Heart right ventricle (tissue), 16 donors: ENCODE results near the gene FAM120A. TPM values are rescaled to one million over a fixed set of nuclear protein-coding genes. Genes with fewer than 3 reads are reported as not detected.
"Not testable (repeated sequence)": the region's sequence is repeated elsewhere in the genome, so short reads cannot be mapped to it uniquely, and the experiment has no call there.

ENCODE experiments used
- ATAC-seq, 8 donors: fragments of 200-7000 bp; cut with Tn5 transposase; one replicate each; pipeline ENCODE4 v1.9.1; 2020; ENCODE audit warnings: mild to moderate bottlenecking in 8 of 8, moderate library complexity in 8 of 8, moderate number of reproducible peaks in 1 of 8
- DNase-seq, 2 donors: peaks; one replicate each; pipeline ENCODE4 v3.0.0-alpha.2; 2020
- H3K27ac ChIP-seq, 10 donors: fragments of 200-600 bp; sonication (generic) in 2 of 10; one replicate each; pipeline versions ENCODE4 v1.5.0 to v1.8.0; 2020 to 2022; ENCODE audit warnings: mild to moderate bottlenecking in 3 of 10
- H3K27me3 ChIP-seq, 7 donors: fragments of 200-600 bp; one replicate each; pipeline ENCODE4 v1.8.0; 2021 to 2022; ENCODE audit warnings: mild to moderate bottlenecking in 2 of 7
- H3K36me3 ChIP-seq, 9 donors: fragments of 200-600 bp; sonication (generic) in 1 of 9; one replicate each; pipeline versions ENCODE4 v1.5.0 to v1.8.0; 2020 to 2022; ENCODE audit warnings: mild to moderate bottlenecking in 2 of 9
- H3K4me1 ChIP-seq, 9 donors: fragments of 200-600 bp; sonication (generic) in 1 of 9; one replicate each; pipeline versions ENCODE4 v1.5.0 to v1.8.0; 2020 to 2022; ENCODE audit warnings: mild to moderate bottlenecking in 4 of 9
- H3K4me3 ChIP-seq, 10 donors: fragments of 200-600 bp; sonication (generic) in 2 of 10; one replicate each; pipeline versions ENCODE4 v1.5.0 to v1.8.0; 2020 to 2022; ENCODE audit warnings: mild to moderate bottlenecking in 7 of 10, moderate library complexity in 2 of 10
- H3K9me3 ChIP-seq, 11 donors: fragments of 200-600 bp in 10 of 11; sonication (generic) in 2 of 11; one replicate each; pipeline versions ENCODE4 v1.5.0 to v1.8.0; 2013 to 2022; ENCODE audit warnings: mild to moderate bottlenecking in 2 of 11, control low read depth in 1 of 11, moderate library complexity in 1 of 11
- CTCF ChIP-seq, 9 donors: fragments of 200-600 bp; sonication (generic) in 2 of 9; IDR thresholded peaks; one replicate each; pipeline versions ENCODE4 v1.5.0 to v1.8.0; 2021 to 2022; ENCODE audit warnings: antibody characterized with exemption in 9 of 9, mild to moderate bottlenecking in 5 of 9, moderate library complexity in 1 of 9
- WGBS, 2 donors: extraction: QIAGEN DNeasy Blood & Tissue Kit; methylation state at CpG; one replicate each; pipeline ENCODE4 v1.1.7; 2013; ENCODE audit warnings: inconsistent platforms in 1 of 2; 5-methylcytosine and 5-hydroxymethylcytosine counted together
- intact Hi-C, 10 donors: fragments of 100-400 bp; cut with DNase I; formaldehyde crosslinking; loops; one replicate each; pipeline versions ENCODE4 v1.11.1 to v1.14.2; 2022
- polyA plus RNA-seq, 2 donors: library from polyadenylated mRNA; stranded (reverse); fragments of 200-250 nt; gene quantifications; one replicate each; pipeline ENCODE4 v1.2.3, GENCODE V29; 2013
- total RNA-seq, 10 donors: library from RNA; stranded (reverse); fragmentation: NEBNext Ultra II Directional in 3 of 10; extraction: Animal tissue kit (Norgen Biotek cat#: 25700) in 3 of 10; gene quantifications; one replicate each; pipeline versions ENCODE4 v1.2.1 to v1.2.4, GENCODE V29; 2021 to 2023
- donor health status: Arrhythmogenic right ventricular cardiomyopathy.
- donor health status: ischemic (EF 13 %, LVEDD 7.1; RV severe dilation, severe dysfunction).
- donor health status: healthy with polysubstance abuse.
- donor health status: DM: no; HTN: yes; CAD: no.
- donor health status: DM: no; HTN: no; CAD: no.
- donor health status: ischemic (EF 25% LVEDD 6.9; RV normal size, moderate dysfunction).
- donor health status: ischemic (EF 25% LVEDD 5.7; RV mildly dilated, moderate dysfunction).
- donor health status: healthy.
- donor health status: DM: yes; HTN: yes; CAD: no.
- donor health status: Ischemic cardiomyopathy.
- donor health status: ischemic (EF 35%, LVEDD 5.7; RV mildly dilated, moderate dysfunction).
- donor health status: nonischemic (EF 11% LVEDD 7.7; RV severe dilation, severe dysfunction).
- donor health status: DM: yes; HTN: yes; CAD: no.
- donor health status: PGD.
- donor health status: ischemic (EF 29% LVEDD 5.4; RV normal size, mild dysfunction).
- donor health status: nonischemic (EF 23%, LVEDD 6.1; RV moderate dilation, normal function).

FAM120A gene
- total and polyA plus RNA-seq, 12 donors = 42.2 to 126 (median 104) TPM

- ATAC-seq (no peak), DNase-seq (no peak)
- no peak for TF ChIP-seq CTCF (IDR thresholded peaks at IDR 0.05)
- Histone ChIP-seq H3K27ac (peak overlapping the region in 1 of 10 donors; percentile 31), H3K4me1 (peaks cover 0 to 70% (median 31%) of the 10 kb centered on the region in 9 donors), H3K4me3 (no peak overlapping the region), H3K9me3 (no peaks in the 10 kb centered on the region), H3K27me3 (no peaks in the 10 kb centered on the region), H3K36me3 (peaks cover 0 to 17% (median 0%) of the 10 kb centered on the region in 9 donors)
- intact Hi-C loops = no loop called here
- 88 to 91% methylated on average over 7 of the region's 7 CpGs for WGBS, 2 donors
Observed at GRCh38 chr9:93510041-93510440, 58.6 kb downstream of the FAM120A start.

- peaks cover 0 to 16% (median 0%) of the 10 kb centered on the region in 9 donors for H3K36me3 ChIP-seq
- ATAC-seq (peak; percentile 82 to 96 (median 92)), DNase-seq (peak; percentile 70 to 79)
- peak overlapping the region in 7 of 10 donors; percentile 20 to 82 (median 42) for H3K27ac ChIP-seq
- peaks cover 0 to 58% (median 29%) of the 10 kb centered on the region in 9 donors for H3K4me1 ChIP-seq
- 37 to 41% methylated on average over 8 of the region's 8 CpGs for WGBS, 2 donors
- H3K9me3 ChIP-seq, H3K4me3 ChIP-seq, H3K27me3 ChIP-seq, intact Hi-C loops: not testable (repeated sequence)
Observed at GRCh38 chr9:93511228-93511627, 59.7 kb downstream of the FAM120A start.

- H3K27me3 ChIP-seq, DNase-seq, ATAC-seq, intact Hi-C loops, H3K9me3 ChIP-seq, H3K4me3 ChIP-seq: not testable (repeated sequence)
- 76 to 80% methylated on average over 10 of the region's 10 CpGs for WGBS, 2 donors
- H3K36me3 ChIP-seq = peaks cover 0 to 27% (median 0%) of the 10 kb centered on the region in 9 donors
- H3K4me1 ChIP-seq = peaks cover 0 to 53% (median 29%) of the 10 kb centered on the region in 9 donors
- H3K27ac ChIP-seq = peak overlapping the region in 8 of 10 donors; percentile 20 to 82 (median 44)
Observed at GRCh38 chr9:93512170-93512812, 60.8 kb downstream of the FAM120A start.

- 73 to 81% methylated on average over 9 of the region's 9 CpGs for WGBS, 2 donors
- H3K36me3 ChIP-seq = peaks cover 0 to 37% (median 0%) of the 10 kb centered on the region in 9 donors
- H3K27ac ChIP-seq = no peak overlapping the region
- ATAC-seq (no peak), DNase-seq (no peak)
- TF ChIP-seq CTCF (IDR thresholded peaks at IDR 0.05) = no peak
- no peak overlapping the region for H3K4me3 ChIP-seq
- H3K4me1 ChIP-seq = peaks cover 0 to 48% (median 29%) of the 10 kb centered on the region in 9 donors
- no peaks in the 10 kb centered on the region for H3K9me3 ChIP-seq
- intact Hi-C loops = no loop called here
- no peaks in the 10 kb centered on the region for H3K27me3 ChIP-seq
Observed at GRCh38 chr9:93513606-93514005, 62.1 kb downstream of the FAM120A start.

- no peak overlapping the region for H3K4me3 ChIP-seq
- H3K4me1 ChIP-seq = peaks cover 0 to 23% (median 12%) of the 10 kb centered on the region in 9 donors
- no peaks in the 10 kb centered on the region for H3K27me3 ChIP-seq
- intact Hi-C loops = no loop called here
- H3K9me3 ChIP-seq = no peaks in the 10 kb centered on the region
- WGBS, 2 donors = 45 to 49% methylated on average over 1 of the region's 1 CpG
- DNase-seq = no peak
- no peak for ATAC-seq
- no peak overlapping the region for H3K27ac ChIP-seq
- no peak for TF ChIP-seq CTCF (IDR thresholded peaks at IDR 0.05)
- H3K36me3 ChIP-seq = peaks cover 0 to 66% (median 0%) of the 10 kb centered on the region in 9 donors
Observed at GRCh38 chr9:93517331-93517730, 65.8 kb downstream of the FAM120A start.
